HG02759 (cell line): ENCODE measurements around the gene SULT1E1.

ENCODE experiments used
- ATAC-seq: cut with Tn5 transposase; IDR thresholded peaks from one replicate; pipeline ENCODE4 v1.9.1; 2021; ENCODE audit warnings: mild to moderate bottlenecking, moderate library complexity; ENCODE audit not compliant: unreplicated experiment

Gene SULT1E1

GRCh38 chr4:69860052-69860451, at the start of gene SULT1E1:
Gene SULT1E1, minus strand, starts transcription at chr4:69860145. Its CDS starts 2,501 bp downstream, at chr4:69857644.
- no peak for ATAC-seq

GRCh38 chr4:69909195-69909594, 49.2 kb upstream of the SULT1E1 start:
- ATAC-seq, result peak; percentile 39

- no peak for ATAC-seq
These were observed 47.2 kb upstream of the SULT1E1 start for GRCh38 chr4:69907151-69907550.

GRCh38 chr4:69896530-69897116, 36.7 kb upstream of the SULT1E1 start:
- ATAC-seq, result no peak

GRCh38 chr4:69894721-69895120, 34.8 kb upstream of the SULT1E1 start:
- no peak for ATAC-seq

- no peak for ATAC-seq
These were observed 34.2 kb upstream of the SULT1E1 start for GRCh38 chr4:69894186-69894585.

GRCh38 chr4:69888336-69888735, 28.4 kb upstream of the SULT1E1 start:
- no peak for ATAC-seq

GRCh38 chr4:69882150-69882549, 22.2 kb upstream of the SULT1E1 start:
- no peak for ATAC-seq

GRCh38 chr4:69881173-69881773, 21.3 kb upstream of the SULT1E1 start:
- ATAC-seq, result peak; percentile 79

- no peak for ATAC-seq
These were observed 18.3 kb upstream of the SULT1E1 start for GRCh38 chr4:69878250-69878649.

GRCh38 chr4:69877453-69877852, 17.5 kb upstream of the SULT1E1 start:
- no peak for ATAC-seq

GRCh38 chr4:69876071-69876470, 16.1 kb upstream of the SULT1E1 start:
- no peak for ATAC-seq

- ATAC-seq, result no peak
These were observed 15.6 kb upstream of the SULT1E1 start for GRCh38 chr4:69875576-69875975.

GRCh38 chr4:69874507-69874906, 14.6 kb upstream of the SULT1E1 start:
- ATAC-seq, result no peak

GRCh38 chr4:69861756-69862155, 1.8 kb upstream of the SULT1E1 start:
- ATAC-seq, result no peak

- no peak for ATAC-seq
These were observed 765 bp upstream of the SULT1E1 start for GRCh38 chr4:69860521-69861298.

GRCh38 chr4:69859140-69859685, 732 bp downstream of the SULT1E1 start:
- no peak for ATAC-seq

GRCh38 chr4:69858690-69859089, 1.3 kb downstream of the SULT1E1 start:
- no peak for ATAC-seq

GRCh38 chr4:69855822-69856221, 4.1 kb downstream of the SULT1E1 start:
- no peak for ATAC-seq

GRCh38 chr4:69849969-69850368, 10.0 kb downstream of the SULT1E1 start:
- ATAC-seq, result peak; percentile 91

- no peak for ATAC-seq
These were observed 10.6 kb downstream of the SULT1E1 start for GRCh38 chr4:69849297-69849696.

GRCh38 chr4:69848028-69848427, 11.9 kb downstream of the SULT1E1 start:
- ATAC-seq, result no peak
